GM10266 (cell line): ENCODE measurements around the gene CORO1A.
A peak's percentile ranks its signal among the peaks of the same experiment; 100 is the strongest.
"Not testable (repeated sequence)": the region's sequence is repeated elsewhere in the genome, so short reads cannot be mapped to it uniquely, and the experiment has no call there.

Source experiments
- DNase-seq: peaks from one replicate; pipeline ENCODE4 v3.0.0; 2012; ENCODE audit errors: extremely low spot score
- TF ChIP-seq, protein P1 (sequence below): IDR thresholded peaks from 2 replicates; pipeline ENCODE4 v1.5.1; 2012; ENCODE audit warnings: mild to moderate bottlenecking, low read depth; ENCODE audit not compliant: control insufficient read depth, insufficient read depth; ENCODE audit errors: missing control alignments

The CORO1A gene

GRCh38 chr16:30186444-30186781, 3.0 kb downstream of the CORO1A start:
- TF ChIP-seq, protein P1, sequence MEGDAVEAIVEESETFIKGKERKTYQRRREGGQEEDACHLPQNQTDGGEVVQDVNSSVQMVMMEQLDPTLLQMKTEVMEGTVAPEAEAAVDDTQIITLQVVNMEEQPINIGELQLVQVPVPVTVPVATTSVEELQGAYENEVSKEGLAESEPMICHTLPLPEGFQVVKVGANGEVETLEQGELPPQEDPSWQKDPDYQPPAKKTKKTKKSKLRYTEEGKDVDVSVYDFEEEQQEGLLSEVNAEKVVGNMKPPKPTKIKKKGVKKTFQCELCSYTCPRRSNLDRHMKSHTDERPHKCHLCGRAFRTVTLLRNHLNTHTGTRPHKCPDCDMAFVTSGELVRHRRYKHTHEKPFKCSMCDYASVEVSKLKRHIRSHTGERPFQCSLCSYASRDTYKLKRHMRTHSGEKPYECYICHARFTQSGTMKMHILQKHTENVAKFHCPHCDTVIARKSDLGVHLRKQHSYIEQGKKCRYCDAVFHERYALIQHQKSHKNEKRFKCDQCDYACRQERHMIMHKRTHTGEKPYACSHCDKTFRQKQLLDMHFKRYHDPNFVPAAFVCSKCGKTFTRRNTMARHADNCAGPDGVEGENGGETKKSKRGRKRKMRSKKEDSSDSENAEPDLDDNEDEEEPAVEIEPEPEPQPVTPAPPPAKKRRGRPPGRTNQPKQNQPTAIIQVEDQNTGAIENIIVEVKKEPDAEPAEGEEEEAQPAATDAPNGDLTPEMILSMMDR: no peak
- DNase-seq: no peak

DNA sequence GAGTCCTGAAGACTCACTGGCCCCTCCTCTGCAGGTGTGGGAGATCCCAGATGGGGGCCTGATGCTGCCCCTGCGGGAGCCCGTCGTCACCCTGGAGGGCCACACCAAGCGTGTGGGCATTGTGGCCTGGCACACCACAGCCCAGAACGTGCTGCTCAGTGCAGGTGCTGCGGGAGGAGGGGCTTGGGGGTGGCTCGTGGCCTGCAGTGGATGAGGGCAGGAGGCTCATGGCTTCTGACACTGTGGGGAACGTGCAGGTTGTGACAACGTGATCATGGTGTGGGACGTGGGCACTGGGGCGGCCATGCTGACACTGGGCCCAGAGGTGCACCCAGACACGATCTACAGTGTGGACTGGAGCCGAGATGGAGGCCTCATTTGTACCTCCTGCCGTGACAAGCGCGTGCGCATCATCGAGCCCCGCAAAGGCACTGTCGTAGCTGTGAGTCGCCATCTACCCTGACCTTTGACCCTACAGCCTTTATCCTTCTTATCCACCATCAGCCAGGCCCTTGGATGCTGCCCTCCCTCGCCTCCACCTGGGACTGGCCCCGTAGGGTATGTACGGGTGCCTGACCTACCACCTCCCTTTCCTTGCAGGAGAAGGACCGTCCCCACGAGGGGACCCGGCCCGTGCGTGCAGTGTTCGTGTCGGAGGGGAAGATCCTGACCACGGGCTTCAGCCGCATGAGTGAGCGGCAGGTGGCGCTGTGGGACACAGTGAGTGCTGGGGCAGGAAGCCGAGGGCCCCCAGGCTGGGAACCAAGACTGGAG, 3.6 kb downstream of the CORO1A start:
- DNase-seq: peak; percentile 55
- TF ChIP-seq, protein P1: peak; percentile 84

DNA sequence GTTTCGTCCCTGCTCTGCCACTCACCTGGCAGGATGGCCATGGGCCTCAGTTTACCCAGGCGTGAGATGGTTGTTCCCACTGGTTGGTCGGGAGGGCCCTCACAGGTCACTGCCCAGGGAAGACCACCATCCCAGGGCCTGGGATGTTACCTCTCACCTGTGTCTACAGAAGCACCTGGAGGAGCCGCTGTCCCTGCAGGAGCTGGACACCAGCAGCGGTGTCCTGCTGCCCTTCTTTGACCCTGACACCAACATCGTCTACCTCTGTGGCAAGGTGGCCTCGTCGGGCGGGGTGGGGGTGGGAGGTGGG, 4.1 kb downstream of the CORO1A start:
- TF ChIP-seq, protein P1: no peak
- DNase-seq: no peak

- TF ChIP-seq, protein P1: no peak
- DNase-seq: no peak
Measured at GRCh38 chr16:30187971-30188561, 4.7 kb downstream of the CORO1A start.

DNA sequence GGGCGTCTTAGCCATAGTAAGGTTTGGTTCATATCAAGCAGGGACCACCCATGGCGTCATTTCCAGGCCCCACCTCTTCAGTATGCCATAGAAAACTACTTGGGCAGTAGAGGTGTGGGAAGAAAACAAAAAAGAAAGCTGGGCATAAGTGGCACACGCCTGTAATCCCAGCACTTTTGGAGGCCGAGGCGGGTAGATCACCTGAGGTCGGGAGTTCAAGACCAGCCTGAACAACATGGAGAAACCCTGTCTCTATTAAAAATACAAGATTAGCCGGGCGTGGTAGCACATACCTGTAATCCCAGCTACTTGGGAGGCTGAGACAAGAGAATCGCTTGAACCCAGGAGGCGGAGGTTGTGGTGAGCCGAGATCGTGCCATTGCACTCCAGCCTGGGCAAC, 7.8 kb downstream of the CORO1A start:
- DNase-seq: not testable (repeated sequence)

DNA sequence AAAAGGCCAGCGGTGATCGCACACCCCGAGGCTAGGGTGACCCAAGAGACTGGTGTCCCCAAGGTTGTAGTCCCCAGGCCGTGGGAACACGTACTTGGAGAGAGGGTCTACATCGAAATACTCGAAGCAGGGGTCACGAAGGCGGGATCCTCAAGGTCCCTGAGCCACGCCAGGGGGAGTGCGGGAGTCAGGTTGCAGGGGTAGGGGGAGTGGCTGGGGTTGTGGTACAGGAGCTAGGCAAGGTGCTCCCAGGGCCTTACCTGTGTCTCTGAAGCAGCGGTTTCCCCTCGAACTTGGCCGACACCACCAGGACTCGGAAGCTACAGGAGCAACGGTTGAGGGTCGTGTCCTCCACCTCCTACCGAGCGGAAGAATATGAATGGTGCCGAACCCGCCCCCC, 9.7 kb downstream of the CORO1A start:
- DNase-seq: not testable (repeated sequence)

DNA sequence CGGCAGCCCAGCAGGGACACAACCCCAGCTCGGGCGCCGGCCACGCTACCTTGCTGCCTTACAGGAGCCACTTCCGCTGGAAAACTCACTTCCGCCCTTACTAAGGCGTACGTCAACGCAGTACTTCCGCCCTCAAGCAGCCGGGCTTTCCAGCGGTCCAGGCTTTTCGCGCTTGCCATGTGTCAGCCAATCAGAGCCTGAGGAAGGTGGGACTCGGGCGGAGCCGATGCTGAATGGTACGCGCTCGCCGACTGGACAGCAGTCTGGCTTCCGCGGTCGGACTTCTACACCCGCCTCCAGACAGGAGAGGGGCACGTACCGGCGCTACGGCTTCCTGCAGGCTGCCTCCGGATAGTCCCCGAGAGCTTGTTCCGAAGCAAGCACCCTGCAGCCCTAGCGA, 10.2 kb downstream of the CORO1A start, which contains the start of the genes BOLA2B and SLX1A:
Gene BOLA2B, minus strand, starts transcription at position 52 of the 400 bp plus-strand sequence. CDS start 71 bp downstream, outside the sequence.
Gene SLX1A, plus strand, starts transcription at position 261 of the 400 bp plus-strand sequence. CDS start 210 bp downstream, outside the sequence.
- not testable (repeated sequence) for DNase-seq

- DNase-seq: not testable (repeated sequence)
Measured at GRCh38 chr16:30194172-30194925, 10.9 kb downstream of the CORO1A start.

GRCh38 chr16:30197001-30197400, 13.6 kb downstream of the CORO1A start:
- not testable (repeated sequence) for DNase-seq

GRCh38 chr16:30199049-30199448, 15.6 kb downstream of the CORO1A start, which contains the start of gene SULT1A3:
Gene SULT1A3, plus strand, starts transcription at chr16:30199255. Its CDS starts 1,474 bp downstream, at chr16:30200729.
- not testable (repeated sequence) for DNase-seq

DNA sequence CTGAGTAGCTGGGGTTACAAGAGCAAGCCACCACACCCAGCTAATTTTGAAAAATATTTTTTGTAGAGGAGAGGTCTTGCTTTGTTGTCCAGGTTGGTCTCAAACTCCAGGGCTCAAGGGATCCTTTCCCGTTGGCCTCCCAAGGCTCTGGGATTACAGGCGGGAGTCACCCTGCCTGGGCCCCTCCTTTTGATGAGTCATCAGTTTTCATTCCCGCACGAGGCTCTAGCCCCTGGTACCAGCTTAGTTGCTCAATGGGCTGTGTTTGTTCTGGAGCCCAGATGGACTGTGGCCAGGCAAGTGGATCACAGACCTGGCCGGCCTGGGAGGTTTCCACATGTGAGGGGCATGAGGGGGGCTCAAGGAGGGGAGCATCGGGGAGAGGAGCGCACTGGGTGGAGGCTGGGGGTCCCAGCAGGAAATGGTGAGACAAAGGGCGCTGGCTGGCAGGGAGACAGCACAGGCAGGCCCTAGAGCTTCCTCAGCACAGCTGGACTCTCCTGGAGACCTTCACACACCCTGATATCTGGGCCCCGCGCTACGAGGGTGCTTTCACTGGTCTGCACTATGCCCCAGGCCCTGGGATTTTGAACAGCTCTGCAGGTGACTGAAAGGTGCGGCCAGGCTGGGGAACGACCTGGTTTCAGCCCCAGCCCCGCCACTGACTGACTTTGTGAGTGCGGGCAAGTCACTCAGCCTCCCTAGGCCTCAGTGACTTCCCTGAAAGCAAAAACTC, 16.4 kb downstream of the CORO1A start:
- not testable (repeated sequence) for DNase-seq

DNA sequence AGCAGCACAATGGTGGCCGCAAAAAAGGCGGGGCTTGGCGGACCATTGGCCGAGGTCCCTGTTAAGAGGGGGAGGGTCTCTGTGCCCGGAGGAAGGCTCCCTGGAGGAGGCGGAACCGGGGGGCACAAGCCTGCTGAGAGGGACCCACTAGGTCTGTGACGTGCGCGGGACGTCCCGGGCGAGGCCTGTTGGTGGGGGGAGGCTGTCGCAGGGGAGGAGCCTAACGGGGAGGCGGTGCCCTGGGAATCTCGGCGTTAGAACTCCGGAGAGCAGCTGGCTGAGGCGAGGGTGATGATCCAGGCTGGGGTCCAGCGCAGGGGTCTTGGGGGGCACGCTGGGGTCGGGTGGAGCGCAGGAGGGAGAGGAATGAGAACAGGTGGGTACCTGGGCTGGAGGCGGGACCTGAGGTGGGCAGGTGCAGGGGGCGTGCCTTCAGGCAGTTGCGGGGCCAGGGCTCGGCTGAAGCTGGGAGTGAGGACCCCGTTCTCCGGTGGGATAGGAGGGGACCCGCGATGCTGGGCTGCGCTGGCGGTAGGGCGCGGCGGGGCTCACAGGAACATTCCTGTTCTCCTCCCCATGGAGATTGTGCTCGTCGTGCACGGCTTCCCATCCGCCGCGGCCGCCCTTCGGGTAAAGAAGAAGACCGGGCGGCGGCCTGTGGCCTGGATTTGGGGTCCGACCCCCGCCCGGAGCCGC, 22.3 kb downstream of the CORO1A start:
- not testable (repeated sequence) for DNase-seq

GRCh38 chr16:30206252-30206651, 22.9 kb downstream of the CORO1A start:
- DNase-seq: not testable (repeated sequence)
